ENCODE data around the gene HES1.

HES1 gene

DNA sequence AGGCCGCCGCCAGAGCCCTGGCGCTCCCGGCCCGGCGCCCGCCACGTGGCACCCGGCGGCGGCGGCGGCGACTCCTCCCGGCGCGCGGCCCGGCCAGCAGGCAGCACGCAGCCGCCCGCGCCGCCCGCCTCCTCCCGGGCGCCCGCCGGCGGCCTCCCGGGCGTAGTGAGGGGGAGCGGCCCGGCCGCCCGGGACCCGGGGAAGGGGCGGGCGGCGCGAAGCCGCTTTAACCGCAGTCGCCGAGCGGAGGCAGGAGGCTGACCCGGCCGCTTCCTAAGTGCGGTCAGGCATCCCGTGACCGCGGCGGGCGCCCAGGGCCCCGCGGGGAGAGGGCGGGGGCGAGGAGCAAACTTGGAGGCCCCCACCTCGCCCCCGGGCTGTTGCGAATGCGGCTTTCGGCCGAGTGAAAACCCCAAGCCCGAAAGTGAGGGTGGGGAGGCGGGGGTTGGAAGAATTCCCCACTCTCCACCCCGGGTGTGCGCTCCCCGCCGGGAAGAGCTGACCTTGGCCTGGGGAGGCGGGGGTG, 1.7 kb upstream of the HES1 start:
- Histone ChIP-seq H3K4me3 (peak overlapping the region; percentile 86), H3K9me3 (ENCODE audit: low read depth, low read length) (no peaks in the 10 kb centered on the region), H3K36me3 (ENCODE audit: insufficient read depth, low read length) (peaks cover 24% of the 10 kb centered on the region), H3K9ac (ENCODE audit: insufficient read length) (peak overlapping the region; percentile 72), H3K27ac (peak overlapping the region; percentile 91)
- TF ChIP-seq POLR2AphosphoS5 (IDR thresholded peaks at IDR 0.05; ENCODE audit: borderline replicate concordance, low read depth, low read length): no peak
- no peak for TF ChIP-seq EZH2 (IDR thresholded peaks at IDR 0.05)
- TF ChIP-seq FOXP2 (optimal IDR thresholded peaks at IDR 0.05; ENCODE audit: control extremely low read depth, extremely low read length, insufficient read depth): no peak
- DNase-seq (ENCODE audit: low read depth, low spot score): no peak

DNA sequence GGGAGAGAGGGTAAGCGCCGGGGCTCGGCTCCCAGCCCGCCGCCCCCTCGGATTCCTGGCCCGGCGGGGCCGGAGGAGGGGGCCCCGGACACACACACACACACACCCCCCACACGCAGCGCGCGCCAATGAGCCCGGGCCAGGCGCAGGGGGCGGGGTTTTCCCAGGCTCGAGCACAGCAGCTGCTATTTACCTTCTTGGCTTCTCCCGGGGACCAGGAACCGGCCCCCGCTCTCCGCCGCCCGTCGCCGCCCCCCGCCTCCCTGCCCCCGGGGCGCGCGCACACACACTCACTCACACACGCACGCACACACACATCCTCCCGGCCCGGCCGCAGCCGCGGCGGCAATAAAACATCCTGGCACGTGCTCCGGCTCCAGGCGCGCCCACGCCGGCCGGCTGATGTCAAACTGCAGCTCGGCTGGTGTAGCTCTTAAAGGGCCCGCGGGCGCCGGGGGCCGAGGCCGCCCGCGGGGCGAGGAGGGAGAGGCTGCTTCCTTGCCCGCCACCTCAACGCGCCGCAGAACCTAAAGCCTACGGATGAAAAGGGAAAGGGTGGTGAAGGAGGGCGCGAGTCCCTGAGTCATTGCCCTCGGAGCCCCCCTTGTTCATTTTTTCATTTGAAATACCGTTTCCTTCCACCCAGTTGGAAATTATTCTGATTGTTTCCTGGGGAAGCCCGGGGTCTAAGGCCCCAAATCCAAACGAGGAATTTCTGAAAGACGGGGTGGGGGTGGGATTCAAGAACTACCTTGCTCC, 1.0 kb upstream of the HES1 start:
- Histone ChIP-seq H3K4me3 (peak overlapping the region; percentile 86), H3K9me3 (ENCODE audit: low read depth, low read length) (no peaks in the 10 kb centered on the region), H3K9ac (ENCODE audit: insufficient read length) (peak overlapping the region; percentile 73), H3K36me3 (ENCODE audit: insufficient read depth, low read length) (peaks cover 25% of the 10 kb centered on the region), H3K27ac (peak overlapping the region; percentile 91)
- DNase-seq (ENCODE audit: low read depth, low spot score): no peak
- TF ChIP-seq EZH2 (IDR thresholded peaks at IDR 0.05): no peak
- TF ChIP-seq POLR2AphosphoS5 (IDR thresholded peaks at IDR 0.05; ENCODE audit: borderline replicate concordance, low read depth, low read length): peak; percentile 57; the same call in 1 of the 2 replicates

DNA sequence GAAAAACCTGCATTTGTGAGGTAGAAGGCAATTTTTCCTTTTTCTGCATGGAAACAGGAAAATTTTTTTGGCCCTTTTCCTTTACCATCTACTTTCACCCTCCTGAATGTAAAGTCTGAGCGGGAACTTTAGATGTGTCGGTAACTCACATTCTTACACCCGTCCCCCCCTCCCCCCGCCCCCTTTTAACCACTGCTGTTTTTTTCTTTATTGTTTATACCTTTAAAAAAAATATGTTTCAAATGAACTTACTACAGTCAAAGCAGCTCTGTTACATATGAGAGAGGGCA, 487 bp upstream of the HES1 start:
- Histone ChIP-seq H3K4me3 (peak overlapping the region; percentile 86), H3K9ac (ENCODE audit: insufficient read length) (peak overlapping the region; percentile 73)
- TF ChIP-seq FOXP2 (optimal IDR thresholded peaks at IDR 0.05; ENCODE audit: control extremely low read depth, extremely low read length, insufficient read depth) (no peak), POLR2AphosphoS5 (IDR thresholded peaks at IDR 0.05; ENCODE audit: borderline replicate concordance, low read depth, low read length) (no peak), EZH2 (IDR thresholded peaks at IDR 0.05) (no peak)

DNA sequence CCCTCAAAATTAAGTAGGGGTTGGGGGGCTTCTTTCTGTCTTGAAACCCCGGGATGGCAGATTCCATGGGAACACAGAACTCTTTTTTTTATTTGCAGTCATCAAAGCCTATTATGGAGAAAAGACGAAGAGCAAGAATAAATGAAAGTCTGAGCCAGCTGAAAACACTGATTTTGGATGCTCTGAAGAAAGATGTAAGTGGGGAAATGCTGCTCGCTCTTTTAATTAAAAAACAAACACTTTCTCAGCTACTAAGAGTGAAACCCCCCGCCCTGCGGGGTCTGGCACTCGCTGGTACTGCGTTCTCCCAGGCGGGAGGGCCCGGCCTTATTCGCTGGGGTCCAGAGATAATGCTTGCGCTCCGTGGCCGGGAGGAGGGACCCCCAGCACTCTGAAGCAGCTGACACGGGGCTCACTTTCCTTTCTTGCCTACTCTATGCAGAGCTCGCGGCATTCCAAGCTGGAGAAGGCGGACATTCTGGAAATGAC, 615 bp downstream of the HES1 start:
- peaks cover 25% of the 10 kb centered on the region for H3K36me3 ChIP-seq (ENCODE audit: insufficient read depth, low read length)
- DNase-seq (ENCODE audit: low read depth, low spot score): no peak

More for the DNA sequence above, 487 bp upstream of the HES1 start:
- peaks cover 25% of the 10 kb centered on the region for H3K36me3 ChIP-seq (ENCODE audit: insufficient read depth, low read length)
- H3K9me3 ChIP-seq (ENCODE audit: low read depth, low read length): no peaks in the 10 kb centered on the region
- no peak for DNase-seq (ENCODE audit: low read depth, low spot score)
- H3K27ac ChIP-seq: peak overlapping the region; percentile 91

DNA sequence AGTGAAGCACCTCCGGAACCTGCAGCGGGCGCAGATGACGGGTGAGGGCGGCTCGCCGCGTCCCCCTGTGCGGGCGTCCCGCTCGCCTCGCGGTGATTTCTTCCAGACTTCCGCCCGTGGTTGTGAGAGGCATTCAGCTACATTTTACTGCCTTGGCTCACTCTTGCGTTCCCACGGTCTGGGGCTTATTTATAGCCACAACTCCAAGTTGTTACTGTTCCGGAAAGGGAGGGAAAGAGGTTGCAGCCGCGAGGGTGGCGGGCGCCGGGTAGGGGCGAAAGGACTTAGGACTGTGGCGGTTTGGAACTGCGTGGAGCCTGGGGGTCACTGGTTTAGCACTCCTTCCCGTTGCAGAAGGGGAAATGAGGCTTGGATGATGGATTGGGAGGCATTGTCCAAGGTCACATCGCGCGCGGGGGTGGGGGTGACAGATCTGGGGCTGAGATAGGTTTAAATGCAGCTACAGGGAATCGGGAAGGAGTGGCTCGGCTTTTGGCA, 1.1 kb downstream of the HES1 start:
- peak overlapping the region; percentile 82 for H3K9ac ChIP-seq (ENCODE audit: insufficient read length)
- no peak for DNase-seq (ENCODE audit: low read depth, low spot score)
- TF ChIP-seq FOXP2 (optimal IDR thresholded peaks at IDR 0.05; ENCODE audit: control extremely low read depth, extremely low read length, insufficient read depth) (no peak), EZH2 (IDR thresholded peaks at IDR 0.05) (no peak), POLR2AphosphoS5 (IDR thresholded peaks at IDR 0.05; ENCODE audit: borderline replicate concordance, low read depth, low read length) (no peak; the same call in 1 of the 2 replicates)
- H3K27ac ChIP-seq: peak overlapping the region; percentile 91
- peaks cover 25% of the 10 kb centered on the region for H3K36me3 ChIP-seq (ENCODE audit: insufficient read depth, low read length)
- H3K4me3 ChIP-seq: peak overlapping the region; percentile 86
- no peaks in the 10 kb centered on the region for H3K9me3 ChIP-seq (ENCODE audit: low read depth, low read length)

More for the DNA sequence above, 615 bp downstream of the HES1 start:
- H3K27ac ChIP-seq: peak overlapping the region; percentile 91
- TF ChIP-seq POLR2AphosphoS5 (IDR thresholded peaks at IDR 0.05; ENCODE audit: borderline replicate concordance, low read depth, low read length) (peak; percentile 34; the same call in 1 of the 2 replicates), EZH2 (IDR thresholded peaks at IDR 0.05) (no peak), FOXP2 (optimal IDR thresholded peaks at IDR 0.05; ENCODE audit: control extremely low read depth, extremely low read length, insufficient read depth) (no peak)
- H3K4me3 ChIP-seq: peak overlapping the region; percentile 86
- H3K9me3 ChIP-seq (ENCODE audit: low read depth, low read length): no peaks in the 10 kb centered on the region
- peak overlapping the region; percentile 82 for H3K9ac ChIP-seq (ENCODE audit: insufficient read length)

DNA sequence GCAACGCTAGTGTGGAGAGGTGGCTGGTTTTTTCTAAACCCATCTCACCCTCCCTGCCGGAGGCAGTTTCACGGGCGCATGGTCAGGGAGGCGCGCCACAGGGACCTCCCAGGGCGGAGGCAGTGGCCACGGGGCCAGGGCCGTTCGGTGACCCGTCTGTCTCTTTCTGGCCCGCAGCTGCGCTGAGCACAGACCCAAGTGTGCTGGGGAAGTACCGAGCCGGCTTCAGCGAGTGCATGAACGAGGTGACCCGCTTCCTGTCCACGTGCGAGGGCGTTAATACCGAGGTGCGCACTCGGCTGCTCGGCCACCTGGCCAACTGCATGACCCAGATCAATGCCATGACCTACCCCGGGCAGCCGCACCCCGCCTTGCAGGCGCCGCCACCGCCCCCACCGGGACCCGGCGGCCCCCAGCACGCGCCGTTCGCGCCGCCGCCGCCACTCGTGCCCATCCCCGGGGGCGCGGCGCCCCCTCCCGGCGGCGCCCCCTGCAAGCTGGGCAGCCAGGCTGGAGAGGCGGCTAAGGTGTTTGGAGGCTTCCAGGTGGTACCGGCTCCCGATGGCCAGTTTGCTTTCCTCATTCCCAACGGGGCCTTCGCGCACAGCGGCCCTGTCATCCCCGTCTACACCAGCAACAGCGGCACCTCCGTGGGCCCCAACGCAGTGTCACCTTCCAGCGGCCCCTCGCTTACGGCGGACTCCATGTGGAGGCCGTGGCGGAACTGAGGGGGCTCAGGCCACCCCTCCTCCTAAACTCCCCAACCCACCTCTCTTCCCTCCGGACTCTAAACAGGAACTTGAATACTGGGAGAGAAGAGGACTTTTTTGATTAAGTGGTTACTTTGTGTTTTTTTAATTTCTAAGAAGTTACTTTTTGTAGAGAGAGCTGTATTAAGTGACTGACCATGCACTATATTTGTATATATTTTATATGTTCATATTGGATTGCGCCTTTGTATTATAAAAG, 1.8 kb downstream of the HES1 start:
- H3K9ac ChIP-seq (ENCODE audit: insufficient read length): peak overlapping the region; percentile 82
- peaks cover 25% of the 10 kb centered on the region for H3K36me3 ChIP-seq (ENCODE audit: insufficient read depth, low read length)
- H3K27ac ChIP-seq: peak overlapping the region; percentile 100
- H3K4me3 ChIP-seq: peak overlapping the region; percentile 86
- no peak for TF ChIP-seq EZH2 (IDR thresholded peaks at IDR 0.05)
- TF ChIP-seq POLR2AphosphoS5 (IDR thresholded peaks at IDR 0.05; ENCODE audit: borderline replicate concordance, low read depth, low read length): no peak
- TF ChIP-seq FOXP2 (optimal IDR thresholded peaks at IDR 0.05; ENCODE audit: control extremely low read depth, extremely low read length, insufficient read depth): no peak
- no peaks in the 10 kb centered on the region for H3K9me3 ChIP-seq (ENCODE audit: low read depth, low read length)
- no peak for DNase-seq (ENCODE audit: low read depth, low spot score)

DNA sequence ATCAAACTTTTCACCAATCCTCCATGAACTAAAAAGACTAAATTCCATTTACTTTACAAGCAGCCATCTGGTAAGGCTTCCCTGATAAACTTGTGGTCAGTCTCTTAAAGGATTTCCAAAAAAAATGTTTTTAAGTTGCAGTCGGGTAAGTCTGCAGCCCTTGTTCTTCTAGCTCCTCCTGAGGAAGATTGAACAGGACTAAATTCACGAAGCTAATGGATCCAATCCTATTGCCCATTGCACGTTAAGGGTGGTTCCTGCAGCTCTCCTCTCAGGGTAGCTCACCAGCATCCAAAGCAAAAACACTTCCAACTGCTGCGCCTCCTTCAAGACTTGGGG, 2.8 kb downstream of the HES1 start:
- no peak for DNase-seq (ENCODE audit: low read depth, low spot score)
- peaks cover 25% of the 10 kb centered on the region for H3K36me3 ChIP-seq (ENCODE audit: insufficient read depth, low read length)
- H3K9me3 ChIP-seq (ENCODE audit: low read depth, low read length): no peaks in the 10 kb centered on the region
- TF ChIP-seq FOXP2 (optimal IDR thresholded peaks at IDR 0.05; ENCODE audit: control extremely low read depth, extremely low read length, insufficient read depth) (no peak), POLR2AphosphoS5 (IDR thresholded peaks at IDR 0.05; ENCODE audit: borderline replicate concordance, low read depth, low read length) (no peak), EZH2 (IDR thresholded peaks at IDR 0.05) (no peak)
- peak overlapping the region; percentile 82 for H3K9ac ChIP-seq (ENCODE audit: insufficient read length)
- H3K4me3 ChIP-seq: peak overlapping the region; percentile 86
- peak overlapping the region; percentile 100 for H3K27ac ChIP-seq

All from SK-N-MC (cell line).